Hepatocyte (in vitro differentiated cells): Measurements from ENCODE around the gene TTC5. TPM values are rescaled to one million over a fixed set of nuclear protein-coding genes. Genes with fewer than 3 reads are reported as not detected.

ENCODE experiments used
- DNase-seq: peaks from one replicate; pipeline ENCODE4 v3.0.0-alpha.2; 2016; ENCODE audit warnings: low spot score
- H2AFZ ChIP-seq: fragments of 200-600 bp; sonication (generic); 2 replicates; pipeline ENCODE4 v1.6.0; 2016; ENCODE audit warnings: antibody characterized with exemption, mild to moderate bottlenecking
- H3K27ac ChIP-seq: fragments of 200-600 bp; sonication (generic); 2 replicates; pipeline ENCODE4 v1.5.1; 2016; ENCODE audit warnings: mild to moderate bottlenecking
- H3K27me3 ChIP-seq: fragments of 200-600 bp; sonication (generic); 2 replicates; pipeline ENCODE4 v1.6.1; 2016
- H3K36me3 ChIP-seq: fragments of 200-600 bp; sonication (generic); replicated peaks from 2 replicates; pipeline ENCODE4 v1.5.1; 2016; ENCODE audit warnings: low read depth; ENCODE audit not compliant: insufficient read depth
- H3K4me1 ChIP-seq: fragments of 200-600 bp; sonication (generic); 2 replicates; pipeline ENCODE4 v1.5.1; 2016; ENCODE audit warnings: mild to moderate bottlenecking, moderate library complexity; ENCODE audit not compliant: insufficient read depth
- H3K4me2 ChIP-seq: fragments of 200-600 bp; sonication (generic); 2 replicates; pipeline ENCODE4 v1.6.0; 2016
- H3K4me3 ChIP-seq: fragments of 200-600 bp; sonication (generic); 2 replicates; pipeline ENCODE4 v1.5.1; 2016; ENCODE audit warnings: mild to moderate bottlenecking
- H3K79me2 ChIP-seq: fragments of 200-600 bp; sonication (generic); 2 replicates; pipeline ENCODE4 v1.6.0; 2017; ENCODE audit warnings: mild to moderate bottlenecking
- H3K9me2 ChIP-seq: fragments of 200-600 bp; sonication (generic); replicated peaks from 2 replicates; pipeline ENCODE4 v1.6.0; 2017; ENCODE audit warnings: mild to moderate bottlenecking; ENCODE audit not compliant: insufficient read depth
- H3K9me3 ChIP-seq: fragments of 200-600 bp; sonication (generic); 2 replicates; pipeline ENCODE4 v1.5.1; 2016; ENCODE audit warnings: low read depth, mild to moderate bottlenecking
- H4K20me1 ChIP-seq: fragments of 200-600 bp; sonication (generic); 2 replicates; pipeline ENCODE4 v1.6.0; 2016; ENCODE audit warnings: mild to moderate bottlenecking; ENCODE audit not compliant: insufficient read depth, poor library complexity, severe bottlenecking
- CTCF ChIP-seq: fragments of 200-600 bp; sonication (generic); IDR thresholded peaks from 2 replicates; pipeline ENCODE4 v1.5.1; 2016; ENCODE audit warnings: antibody characterized with exemption, mild to moderate bottlenecking; ENCODE audit not compliant: poor library complexity
- EZH2 ChIP-seq: fragments of 200-600 bp; sonication (generic); IDR thresholded peaks from 2 replicates; pipeline ENCODE4 v1.6.1; 2016; ENCODE audit warnings: antibody characterized with exemption, mild to moderate bottlenecking, borderline replicate concordance
- EZH2phosphoT487 ChIP-seq: fragments of 200-600 bp; sonication (generic); IDR thresholded peaks from one replicate; pipeline ENCODE4 v1.6.1; 2018; ENCODE audit warnings: antibody characterized with exemption, mild to moderate bottlenecking, low read depth, moderate library complexity; ENCODE audit not compliant: unreplicated experiment, severe bottlenecking
- WGBS: methylation state at CpG from one replicate; pipeline ENCODE4 v1.1.6; 2016; ENCODE audit warnings: low lambda C conversion rate; ENCODE audit errors: missing lambda C conversion rate; 5-methylcytosine and 5-hydroxymethylcytosine counted together
- polyA plus RNA-seq: library from polyadenylated mRNA; unstranded; fragments of >200 nt; fragmentation: Nextera tagmentation; extraction: Ambion mirVana; gene quantifications from 2 replicates; pipeline ENCODE4 v1.2.1, GENCODE V29; 2016
- total RNA-seq: library from RNA; depleted of rRNA; stranded (reverse); fragments of >200 nt; gene quantifications from 2 replicates; pipeline ENCODE4 v1.2.3, GENCODE V29; 2014

The TTC5 gene
- total and polyA plus RNA-seq, 2 experiments from 2014 or later, result 10.8 to 17.4 TPM

- Histone ChIP-seq H4K20me1 (no peaks in the 10 kb centered on the region), H3K4me2 (peak overlapping the region; percentile 79), H3K4me3 (no peak overlapping the region), H3K9me3 (no peaks in the 10 kb centered on the region), H3K4me1 (peaks cover 4% of the 10 kb centered on the region), H3K36me3 (no peaks in the 10 kb centered on the region), H3K27ac (peak overlapping the region; percentile 89), H2AFZ (peak overlapping the region; percentile 31), H3K9me2 (no peaks in the 10 kb centered on the region), H3K79me2 (peaks cover 37% of the 10 kb centered on the region), H3K27me3 (no peaks in the 10 kb centered on the region)
- WGBS, result 14% methylated on average over 3 of the region's 3 CpGs
- TF ChIP-seq CTCF (no peak), EZH2 (no peak), EZH2phosphoT487 (no peak)
- DNase-seq, result no peak
Measured at GRCh38 chr14:20333494-20333841, 27.7 kb upstream of the TTC5 start.

- H3K9me2 ChIP-seq, result no peaks in the 10 kb centered on the region
- H3K27ac ChIP-seq, result peak within 1 kb of the TSS; percentile 89
- H3K4me1 ChIP-seq, result peaks cover 4% of the 10 kb centered on the region
- no peaks in the 10 kb centered on the region for H3K9me3 ChIP-seq
- H3K4me2 ChIP-seq, result peak within 1 kb of the TSS; percentile 79
- H3K27me3 ChIP-seq, result no peaks in the 10 kb centered on the region
- H3K36me3 ChIP-seq, result no peaks in the 10 kb centered on the region
- H2AFZ ChIP-seq, result peak within 1 kb of the TSS; percentile 40
- WGBS, result 1% methylated on average over 19 of the region's 19 CpGs
- no peak for TF ChIP-seq EZH2
- peak; percentile 90 for DNase-seq
- peaks cover 42% of the 10 kb centered on the region for H3K79me2 ChIP-seq
- peak within 1 kb of the TSS; percentile 67 for H3K4me3 ChIP-seq
- H4K20me1 ChIP-seq, result no peaks in the 10 kb centered on the region
Measured at GRCh38 chr14:20332788-20333493, 27.2 kb upstream of the TTC5 start, which contains the start of gene CCNB1IP1. CCNB1IP1 (minus strand) TSS chr14:20333279; CDS start chr14:20316523, 16,756 bp downstream.

- Histone ChIP-seq H3K36me3 (no peaks in the 10 kb centered on the region), H3K79me2 (peaks cover 44% of the 10 kb centered on the region), H3K9me2 (no peaks in the 10 kb centered on the region)
Measured at GRCh38 chr14:20332431-20332787, 26.7 kb upstream of the TTC5 start.

More at GRCh38 chr14:20332431-20332787, 26.7 kb upstream of the TTC5 start:
- peak overlapping the region; percentile 40 for H2AFZ ChIP-seq
- no peaks in the 10 kb centered on the region for H3K27me3 ChIP-seq
- WGBS, result 0% methylated on average over 4 of the region's 4 CpGs
- H3K27ac ChIP-seq, result peak overlapping the region; percentile 89
- H3K4me1 ChIP-seq, result peaks cover 4% of the 10 kb centered on the region
- peak overlapping the region; percentile 67 for H3K4me3 ChIP-seq
- peak; percentile 56 for DNase-seq
- TF ChIP-seq CTCF (no peak), EZH2phosphoT487 (no peak), EZH2 (no peak)
- peak overlapping the region; percentile 79 for H3K4me2 ChIP-seq
- H3K9me3 ChIP-seq, result no peaks in the 10 kb centered on the region
- H4K20me1 ChIP-seq, result no peaks in the 10 kb centered on the region
